Activated CD4-positive, CD25-positive, alpha-beta regulatory T cell (primary cell): Measurements from ENCODE around the gene TNIK.

Source experiments
- DNase-seq, 4 experiments: peaks; one replicate each; lab custom pipeline; 2025; lab: John Stamatoyannopoulos, UW

Gene TNIK

DNA sequence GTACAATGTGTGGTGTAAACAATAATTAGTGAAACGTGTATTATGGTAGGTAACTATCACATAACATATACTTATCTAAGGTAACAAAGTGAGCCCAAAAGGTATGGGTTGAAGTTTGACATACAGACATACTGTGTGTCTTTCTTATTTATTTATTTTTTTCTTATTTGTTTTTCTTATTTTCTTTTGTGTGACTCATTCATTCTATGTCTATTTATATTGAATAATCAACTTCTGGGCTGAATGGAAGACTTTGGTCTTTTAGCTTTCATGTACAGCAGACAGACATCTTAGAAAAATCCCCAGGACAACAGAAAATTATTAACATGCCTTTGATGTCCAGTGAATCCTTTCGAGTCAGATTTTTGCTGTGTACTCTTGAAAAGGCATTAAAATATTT, 233.4 kb downstream of the TNIK start:
- DNase-seq: no peak

DNA sequence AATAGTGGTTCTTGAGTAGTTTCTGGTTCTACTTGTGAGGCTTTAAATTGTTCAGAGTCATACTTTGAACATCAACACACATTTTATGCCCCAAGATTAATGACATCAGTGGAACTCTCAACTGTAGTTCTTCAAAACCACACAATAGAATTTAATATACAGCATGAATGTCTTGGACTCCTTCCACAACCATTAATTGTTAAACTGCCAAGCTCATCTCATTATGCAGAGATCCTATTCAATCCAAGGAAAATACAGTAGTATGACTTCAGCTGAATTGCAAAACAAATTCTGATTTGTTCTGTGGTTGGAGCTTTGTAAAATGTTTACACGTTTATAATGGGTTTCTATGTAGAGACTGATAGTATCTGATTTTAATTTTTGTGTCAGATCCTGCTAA, 234.5 kb downstream of the TNIK start:
- DNase-seq: no peak

DNA sequence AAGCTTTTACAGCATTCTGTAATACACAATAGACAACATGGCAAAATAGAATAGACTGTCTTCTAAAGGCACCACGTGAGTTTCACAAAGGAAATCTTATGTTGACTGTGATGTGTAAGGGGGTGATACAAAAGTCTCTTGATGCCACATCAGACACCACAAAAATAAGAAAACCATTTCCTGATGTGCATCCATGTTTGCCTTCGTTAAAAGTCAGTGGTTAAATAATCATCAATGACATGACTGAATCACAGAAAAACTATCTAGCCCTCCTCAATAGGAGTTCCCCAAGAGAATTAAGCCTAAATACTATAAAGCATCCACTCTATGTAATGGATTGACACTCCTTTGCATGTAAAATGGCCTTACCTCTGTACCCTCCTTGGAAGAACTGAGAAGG, 235.0 kb downstream of the TNIK start:
- no peak for DNase-seq

DNA sequence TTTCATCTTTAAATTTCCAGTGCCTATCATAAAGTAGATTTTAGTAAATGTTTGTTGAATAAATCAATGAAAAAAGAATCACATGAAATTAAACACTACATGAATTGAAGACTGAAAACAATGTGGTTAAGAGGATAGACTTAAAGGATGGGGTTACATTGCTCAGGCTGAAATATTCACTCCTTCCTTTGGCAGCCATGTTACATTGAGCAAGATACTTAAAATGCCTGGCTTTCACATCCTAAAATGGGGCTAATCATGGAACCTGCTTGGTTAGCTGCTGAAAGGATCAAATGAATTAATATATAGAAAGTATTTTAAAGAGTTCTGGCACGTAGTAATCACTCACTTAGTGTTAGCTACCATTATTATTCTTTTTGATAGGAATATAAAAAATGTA, 236.8 kb downstream of the TNIK start:
- no peak for DNase-seq

DNA sequence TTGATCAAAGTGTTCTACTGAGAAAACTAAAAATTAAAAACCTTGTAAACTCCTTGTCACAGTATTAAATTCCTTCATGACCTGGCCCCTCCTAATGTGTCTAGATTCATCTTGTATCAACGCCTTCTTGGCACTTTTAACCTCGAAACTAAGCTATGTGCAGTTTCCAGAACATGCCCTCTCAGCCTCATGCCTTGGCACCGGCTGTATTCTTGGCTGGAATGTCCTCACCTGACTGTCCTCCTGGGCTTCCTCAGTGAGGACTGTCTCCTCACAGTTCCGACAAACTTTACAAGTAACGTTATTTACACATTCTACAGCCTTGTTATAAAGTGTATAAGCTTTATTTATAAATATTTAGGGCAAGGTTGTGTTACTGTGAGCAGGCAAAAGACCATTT, 237.2 kb downstream of the TNIK start:
- no peak for DNase-seq

DNA sequence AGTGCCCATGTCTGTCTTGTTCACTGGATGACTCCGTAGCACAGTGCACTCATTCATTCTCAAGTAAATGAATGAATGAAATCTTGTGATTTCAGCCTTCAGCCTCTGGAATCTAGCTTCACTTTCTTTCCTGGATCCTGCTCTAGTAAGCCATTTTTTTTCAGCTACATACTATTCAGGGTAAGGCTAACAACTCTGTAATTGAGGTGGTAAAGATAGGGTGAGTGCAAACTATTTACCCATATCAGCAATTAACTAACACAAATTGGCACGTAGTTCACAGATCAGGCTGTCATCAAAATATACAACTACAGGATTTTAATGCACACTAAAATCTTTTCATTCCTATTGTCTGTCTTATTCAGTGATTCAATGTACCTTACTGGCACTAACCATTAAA, 238.6 kb downstream of the TNIK start:
- DNase-seq: no peak

DNA sequence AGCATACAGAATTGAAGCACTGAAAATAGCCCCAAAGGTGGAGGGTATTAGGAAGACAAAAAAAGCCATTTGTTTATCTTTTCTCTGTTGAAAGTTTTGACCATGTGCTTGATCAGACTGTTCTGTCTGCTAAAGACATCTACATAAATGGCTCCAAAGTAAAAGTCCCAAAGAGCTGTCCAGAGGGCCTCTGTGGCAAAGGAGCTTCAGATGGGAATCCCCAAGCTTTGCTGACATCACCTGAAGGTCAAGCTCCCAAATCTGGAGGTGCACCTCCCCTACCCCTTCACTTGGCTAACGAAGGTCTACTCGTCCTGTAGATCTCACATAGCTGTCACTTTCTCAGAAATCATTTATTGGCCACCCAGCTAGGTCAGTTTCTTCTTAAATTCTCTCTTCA, 239.1 kb downstream of the TNIK start:
- no peak for DNase-seq

DNA sequence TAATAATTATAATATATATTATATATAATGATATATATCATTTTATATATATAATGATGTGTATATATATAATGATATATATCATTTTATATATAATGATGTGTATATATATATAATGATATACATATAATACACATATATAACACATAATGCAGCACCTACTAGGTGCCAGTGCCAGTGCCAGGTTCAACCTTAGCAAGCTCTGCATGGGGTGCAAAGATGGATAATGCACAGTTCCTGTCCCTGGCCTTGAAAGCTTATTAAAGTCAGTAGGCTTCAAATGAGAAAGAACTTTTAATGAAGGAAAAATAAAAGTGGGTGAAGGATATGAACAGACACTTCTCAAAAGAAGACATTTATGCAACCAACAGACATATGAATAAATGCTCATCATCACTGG, 240.9 kb downstream of the TNIK start:
- DNase-seq: no peak

DNA sequence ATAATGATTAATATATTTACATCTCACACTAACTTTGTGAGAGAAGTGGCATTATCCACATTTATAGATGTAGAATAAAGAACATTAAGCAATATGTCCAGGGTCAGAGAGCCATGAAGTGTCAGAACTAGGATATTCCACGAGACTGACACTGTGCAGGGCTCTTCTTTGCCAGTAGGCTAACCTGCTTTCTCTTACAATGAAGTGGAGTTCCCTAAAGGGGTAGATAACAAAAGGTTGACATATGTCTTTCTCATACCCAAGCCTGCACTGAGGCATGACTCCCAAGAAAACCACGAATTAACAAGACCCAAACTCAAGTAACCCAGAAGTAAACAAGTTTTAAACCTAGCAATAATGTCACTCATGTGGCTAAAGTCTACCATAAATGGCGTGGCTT, 242.1 kb downstream of the TNIK start:
- DNase-seq: no peak

DNA sequence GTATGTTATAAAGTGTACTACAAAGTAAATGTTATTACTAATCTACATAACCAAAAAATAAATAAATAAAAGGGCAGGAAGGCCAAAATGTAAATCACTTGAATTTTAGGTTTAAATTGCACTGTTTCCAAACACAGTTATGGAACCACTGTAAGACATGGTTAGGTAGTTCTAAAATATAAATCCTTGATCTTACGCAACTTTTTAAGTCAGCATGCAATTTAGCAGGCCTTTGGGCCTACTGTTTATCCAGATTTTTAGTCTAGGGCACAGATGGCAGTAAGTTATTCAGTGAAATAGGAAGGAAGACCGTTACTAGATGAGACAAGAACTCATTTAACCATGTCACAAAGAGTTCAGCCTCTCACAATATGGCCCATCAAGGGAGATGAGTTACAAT, 246.3 kb downstream of the TNIK start:
- no peak for DNase-seq

DNA sequence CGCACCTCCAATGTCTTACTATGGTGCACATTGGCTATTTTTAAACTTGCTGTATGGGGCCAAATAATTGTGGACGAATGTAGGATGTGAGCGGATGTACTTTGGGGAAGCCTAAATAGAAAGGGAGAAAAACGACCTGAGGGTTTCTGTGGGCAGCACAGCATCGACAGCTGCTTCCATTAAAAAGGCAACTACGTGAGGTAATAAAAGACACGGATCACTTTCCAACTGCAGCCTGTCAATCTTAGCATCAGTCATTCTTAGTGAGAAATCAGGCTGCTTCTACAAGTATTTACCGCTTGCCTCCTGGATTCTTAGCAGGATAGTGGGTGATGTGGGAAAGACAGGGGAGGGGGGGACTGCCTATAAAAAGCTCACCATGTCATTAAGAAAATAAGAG, 247.0 kb downstream of the TNIK start:
- no peak for DNase-seq

DNA sequence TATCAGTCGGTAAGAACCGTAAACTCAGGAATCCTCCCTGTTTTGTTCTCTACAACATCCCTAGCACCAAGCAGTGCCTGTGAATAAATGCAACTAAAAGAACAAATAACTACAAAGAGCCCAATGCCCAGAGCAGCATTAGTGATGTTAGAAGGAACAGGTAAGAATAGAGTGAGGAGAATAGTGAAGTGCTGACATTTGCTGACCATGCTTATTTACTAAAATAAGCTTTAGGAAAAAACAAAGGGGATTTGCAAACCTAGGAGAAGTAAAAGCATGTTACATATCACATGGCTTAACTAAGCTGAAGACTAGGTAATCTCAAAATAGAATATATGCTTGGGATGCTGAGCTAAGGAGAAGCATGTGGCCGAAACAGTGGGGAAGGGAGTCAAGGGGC, 247.6 kb downstream of the TNIK start:
- DNase-seq: no peak

DNA sequence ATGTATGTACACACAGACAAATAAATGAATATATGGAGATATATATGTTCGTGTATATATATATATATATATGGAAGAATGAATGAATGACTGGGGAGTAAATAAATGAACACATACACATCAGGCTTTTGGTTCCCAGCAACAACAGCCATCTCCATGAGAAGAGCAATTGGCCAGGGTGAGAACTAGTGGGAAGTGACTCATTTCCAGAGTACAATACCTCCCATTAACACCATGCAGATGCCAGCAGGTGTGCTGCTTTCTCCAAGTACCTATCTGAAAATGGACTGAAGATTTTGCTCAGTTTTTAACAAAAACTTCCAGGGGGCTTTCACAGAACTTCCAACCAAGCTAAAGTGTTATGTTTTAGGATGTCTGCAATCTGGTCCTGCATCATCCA, 253.9 kb downstream of the TNIK start:
- no peak for DNase-seq

DNA sequence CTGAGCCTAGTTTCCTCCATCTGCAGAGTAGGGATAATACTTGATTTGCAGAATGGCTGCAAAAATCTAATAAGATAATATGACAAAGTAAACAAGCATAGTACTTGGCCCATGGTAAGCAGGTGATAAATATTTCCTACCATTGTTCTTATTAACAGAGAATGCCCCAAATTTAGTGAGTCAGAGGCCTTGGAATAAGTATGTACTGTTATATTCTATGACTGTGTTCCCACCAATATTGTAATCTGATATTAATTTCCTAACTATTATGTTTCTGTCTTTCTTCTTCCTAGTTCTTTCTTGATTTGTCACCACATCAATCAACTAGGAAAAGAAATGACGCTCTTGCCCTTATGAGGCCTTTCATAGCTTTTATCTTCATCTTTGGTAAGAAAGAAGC, 255.3 kb downstream of the TNIK start:
- no peak for DNase-seq

DNA sequence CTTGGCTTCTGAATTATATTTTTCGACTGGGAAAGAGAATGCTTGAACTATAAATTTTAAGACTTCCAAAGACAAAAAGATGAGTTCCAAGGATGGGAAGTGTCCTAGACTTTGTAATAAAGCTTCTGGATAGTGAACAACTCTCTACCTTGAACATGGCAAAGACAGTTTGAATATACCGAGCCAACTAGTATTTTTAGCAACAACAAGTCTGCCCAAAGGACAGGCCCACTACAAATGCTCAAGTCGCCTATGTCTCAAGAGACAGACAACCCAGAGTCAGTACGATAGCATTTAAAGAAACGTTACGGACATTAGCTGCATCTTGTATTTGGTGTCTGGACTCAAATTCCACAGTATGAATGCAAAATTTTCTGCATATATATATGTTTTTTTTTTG, 258.4 kb downstream of the TNIK start:
- DNase-seq: no peak

DNA sequence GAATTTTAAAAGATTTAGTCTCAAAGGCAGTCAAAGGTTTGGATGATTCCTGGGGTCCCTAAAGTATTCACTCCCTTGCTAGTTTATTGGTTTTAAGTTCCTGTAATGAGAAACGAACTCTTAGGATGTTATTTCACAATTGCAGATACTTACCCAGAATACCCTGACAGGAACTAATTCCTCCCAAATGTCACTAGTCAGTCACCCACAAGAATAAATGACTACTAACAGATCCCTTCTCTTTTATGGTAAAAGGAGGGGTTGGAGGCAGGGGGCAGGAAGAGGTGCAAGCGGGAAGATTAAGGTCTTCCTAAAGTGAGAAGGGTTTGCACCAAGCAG, 259.5 kb downstream of the TNIK start:
- no peak for DNase-seq

DNA sequence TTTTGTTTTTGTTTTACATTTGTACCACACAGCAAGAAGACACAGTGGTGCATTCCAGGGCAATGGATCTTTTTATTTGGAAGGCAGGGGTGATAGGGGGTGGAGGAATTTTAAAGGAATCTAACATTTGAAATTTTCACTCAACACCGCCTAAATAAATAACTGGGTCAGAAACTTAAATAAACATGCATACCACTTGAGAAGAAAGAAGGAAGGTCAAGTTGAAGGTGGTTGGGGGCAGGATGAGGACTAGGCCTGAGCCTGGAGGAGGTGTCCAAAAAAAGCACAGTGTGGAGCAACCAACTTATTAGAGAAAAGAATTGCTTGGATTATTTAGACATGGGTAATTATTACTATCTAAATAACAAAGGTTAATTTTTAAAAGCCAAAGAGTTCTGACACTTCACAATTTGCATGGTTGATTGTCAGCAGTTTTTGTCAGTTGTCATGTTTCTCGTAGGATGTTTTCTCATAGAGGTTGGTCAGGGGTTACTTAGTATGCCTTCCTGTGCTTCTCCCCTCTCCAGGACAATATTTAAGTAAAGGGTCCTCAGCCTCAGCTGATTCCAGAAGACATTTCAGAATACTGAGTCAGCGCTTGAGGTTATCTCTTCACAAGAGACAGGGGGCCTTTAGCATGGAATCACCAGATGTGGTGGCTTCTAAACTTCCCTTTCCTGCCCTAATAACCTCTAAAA, 260.0 kb downstream of the TNIK start:
- no peak for DNase-seq

DNA sequence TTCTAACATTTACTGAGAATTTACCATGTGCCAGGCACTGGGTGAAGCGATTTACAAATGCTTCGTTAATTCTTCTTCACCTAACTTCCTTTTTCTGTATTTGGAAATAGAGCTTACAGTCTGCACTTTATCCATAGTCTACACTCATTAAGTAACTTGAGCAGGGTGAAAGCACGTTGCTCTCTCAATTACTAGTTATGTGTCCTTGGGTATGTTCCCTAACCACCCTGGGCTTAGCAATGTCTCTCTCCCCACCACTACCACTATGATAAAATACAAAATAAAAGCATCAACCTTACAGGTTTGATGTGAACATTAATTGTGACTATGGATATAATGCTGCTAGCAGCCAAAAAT, 260.8 kb downstream of the TNIK start:
- DNase-seq: no peak

DNA sequence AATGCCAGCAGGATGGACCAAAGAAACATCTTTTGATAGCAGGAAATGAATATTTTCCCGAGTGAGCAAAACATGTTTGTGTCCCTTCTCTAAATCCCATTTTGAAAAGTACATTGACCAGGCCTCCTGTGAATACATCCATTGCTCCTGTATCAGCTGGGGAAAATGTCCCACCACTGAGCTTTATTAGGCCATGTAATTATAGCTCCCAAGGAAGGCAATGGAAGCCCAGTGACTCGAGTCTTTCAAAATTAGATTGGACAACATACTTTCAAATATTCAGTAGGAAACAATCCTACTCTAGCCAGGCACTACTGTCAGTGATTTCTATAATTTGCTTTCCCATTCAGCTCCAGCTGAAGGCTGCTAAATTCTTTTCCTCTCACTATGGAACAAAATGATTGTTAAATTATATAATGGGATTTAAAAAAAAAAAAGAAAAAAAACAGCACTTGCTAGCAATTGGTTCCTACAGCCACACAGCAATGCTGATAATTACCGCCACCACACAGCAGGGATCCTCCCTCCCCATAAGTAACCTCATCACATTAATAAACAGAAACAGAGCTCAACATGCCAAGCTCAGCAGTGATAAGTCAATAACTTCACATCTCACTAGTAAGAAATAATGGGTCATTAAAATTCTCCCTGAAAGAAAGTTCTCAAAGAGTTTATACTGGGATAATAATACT, 261.3 kb downstream of the TNIK start:
- no peak for DNase-seq

DNA sequence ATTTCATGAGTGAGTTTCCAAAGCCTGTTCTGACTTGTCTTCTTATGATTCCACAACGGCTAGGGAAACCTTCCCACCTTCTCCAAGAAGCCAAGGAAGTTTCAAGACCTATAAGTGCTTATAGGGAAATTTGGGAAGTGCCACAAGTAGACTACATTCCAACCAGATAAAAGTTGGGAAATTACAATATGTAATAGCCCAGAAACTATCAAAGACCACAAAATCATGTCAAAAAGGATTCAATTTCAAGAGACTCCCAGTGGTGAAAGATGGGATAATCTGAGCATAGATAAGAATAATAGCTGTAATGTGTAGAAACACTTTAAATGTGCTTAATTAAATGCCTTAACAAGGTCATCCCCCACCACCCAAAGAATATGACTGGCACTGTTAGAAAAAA, 264.5 kb downstream of the TNIK start:
- no peak for DNase-seq

DNA sequence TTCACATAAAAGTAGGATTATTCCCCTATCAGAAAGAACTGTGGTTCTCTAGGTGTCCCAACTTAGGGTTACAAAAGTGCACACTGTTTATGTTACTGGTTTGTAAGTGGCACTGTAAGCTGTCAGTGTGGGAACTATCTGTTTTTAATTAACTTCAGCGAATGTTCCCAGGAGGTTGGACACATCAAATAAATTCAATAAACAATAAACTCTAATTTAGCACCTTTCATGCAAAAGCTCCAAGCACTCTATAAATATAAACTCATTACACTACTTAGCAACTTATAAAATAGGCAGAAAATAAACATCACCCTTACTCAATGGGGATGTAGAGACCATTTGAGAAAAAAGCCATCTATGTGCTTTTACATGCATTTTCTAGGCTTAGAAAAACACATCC, 265.2 kb downstream of the TNIK start:
- no peak for DNase-seq

DNA sequence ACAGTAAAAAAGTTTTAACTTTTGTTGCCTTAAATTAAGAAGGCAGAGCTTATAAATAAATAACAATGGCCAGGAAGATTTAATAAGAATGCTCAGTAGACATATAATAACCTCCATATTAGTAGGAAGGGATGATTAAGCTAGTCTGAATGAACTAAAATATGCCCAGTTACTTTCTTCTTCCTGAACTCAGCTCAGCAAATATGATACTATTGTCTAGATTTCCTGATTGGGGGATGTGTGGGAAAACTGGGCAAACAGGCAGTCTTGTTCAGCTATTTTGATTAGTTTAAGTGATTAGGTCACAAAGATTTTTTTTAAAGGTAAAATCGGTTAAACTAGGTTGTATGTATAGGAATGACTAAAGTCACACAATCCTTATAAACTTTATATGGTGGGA, 266.5 kb downstream of the TNIK start:
- no peak for DNase-seq

DNA sequence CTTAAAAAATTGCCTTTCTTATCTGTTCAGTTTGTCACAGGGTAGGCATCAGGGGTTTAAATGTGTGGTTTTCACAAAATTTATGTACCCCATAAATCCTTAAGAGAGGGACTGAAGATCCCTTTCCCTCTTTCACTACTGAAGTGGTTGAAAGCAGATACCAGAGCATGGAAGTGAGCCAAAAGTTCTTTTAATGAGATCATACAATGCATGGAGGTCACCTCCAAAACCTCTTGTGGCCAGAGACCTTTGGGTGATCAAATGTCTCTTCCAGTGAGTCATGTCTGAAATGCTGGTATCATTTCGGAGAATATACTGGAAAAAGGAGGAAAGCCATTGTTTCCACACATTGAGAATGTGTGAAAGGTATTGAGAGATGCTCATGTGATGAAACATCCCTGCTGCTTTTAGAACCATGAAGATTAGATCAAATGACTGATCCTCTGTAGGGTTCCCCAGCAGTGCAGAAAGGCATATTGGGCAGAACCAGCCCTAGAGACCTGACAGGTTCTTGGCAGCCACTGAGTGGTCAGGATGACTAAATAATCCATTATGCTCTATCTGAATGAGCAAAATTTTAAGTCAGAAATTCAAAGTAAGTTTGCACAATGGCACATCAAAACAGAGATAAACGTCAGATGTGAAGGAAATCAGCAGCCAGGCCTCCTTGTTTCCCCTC, 267.9 kb downstream of the TNIK start:
- DNase-seq: no peak

DNA sequence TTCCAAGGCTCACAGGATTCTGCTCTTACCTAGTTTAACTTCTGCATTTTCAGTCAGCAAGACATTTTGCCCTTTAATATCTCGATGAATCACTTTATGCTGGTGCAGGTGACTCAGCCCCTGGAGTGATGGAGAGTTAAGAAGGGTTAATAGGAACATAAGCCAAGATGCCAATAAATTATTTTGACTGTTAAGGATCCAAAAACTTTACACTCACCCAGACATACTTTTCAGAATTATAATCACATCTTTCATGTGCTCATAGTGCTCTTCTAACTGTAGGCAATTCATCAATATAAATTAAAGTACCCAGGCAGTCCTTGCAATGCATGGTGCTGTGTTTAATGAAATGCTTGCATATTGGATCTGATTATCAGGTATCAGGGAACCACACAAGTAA, 269.5 kb downstream of the TNIK start:
- no peak for DNase-seq
